Mesangial cell (primary cell): Measurements from ENCODE around the gene MAGOHB. TPM values are rescaled to one million over a fixed set of nuclear protein-coding genes. Genes with fewer than 3 reads are reported as not detected.

Experiments
- total RNA-seq: library from RNA; depleted of rRNA; stranded (reverse); fragments of >200 nt; gene quantifications from 2 replicates; pipeline ENCODE4 v1.2.3, GENCODE V29; 2015

The MAGOHB gene
- total RNA-seq: 9.4 and 19.7 TPM in 2 replicates

DNA sequence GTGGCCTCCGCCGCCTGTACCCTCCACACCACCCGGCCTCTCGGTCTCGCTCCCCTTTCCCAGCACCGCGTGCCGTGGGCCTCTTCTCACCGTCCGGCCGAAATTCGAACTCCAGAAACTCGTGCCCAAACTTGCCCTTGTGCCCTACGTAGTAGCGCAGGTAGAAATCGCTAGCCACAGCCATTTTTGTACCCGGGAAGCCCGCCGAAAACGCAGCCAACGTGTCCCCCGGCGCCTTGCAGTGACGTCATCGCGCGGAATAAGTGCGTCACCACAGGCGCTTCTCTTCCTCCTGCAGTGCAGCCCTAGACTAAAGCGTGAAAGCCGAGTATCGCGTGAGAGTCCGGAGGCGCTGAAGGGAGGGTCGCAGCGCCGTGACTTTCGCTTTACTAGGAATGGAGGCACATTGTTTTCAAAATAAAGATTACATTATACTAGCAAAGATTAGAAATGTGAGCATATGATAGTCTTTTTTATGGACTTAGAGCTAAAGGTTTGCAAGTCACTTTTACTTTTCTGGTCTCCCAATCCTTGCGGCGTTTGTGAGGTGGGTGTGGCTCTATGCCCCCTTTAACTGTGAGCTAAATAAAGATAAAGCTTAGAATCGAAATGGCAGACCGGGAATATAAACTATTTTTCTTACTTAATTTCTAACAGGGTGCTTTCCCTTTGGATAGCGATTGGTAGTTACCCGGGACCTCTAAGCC is at the start of gene MAGOHB:
Gene MAGOHB (minus strand): TSS at position 261 of the 707 bp plus-strand sequence. CDS start 77 bp downstream, at position 184.

Other genes starting within 250 kb of the MAGOHB start
- 0.16 TPM in 1 of 2 replicates, not detected in the other for gene KLRK1, start 223.6 kb downstream of the MAGOHB start, total RNA-seq
- 0.16 TPM in 1 of 2 replicates, not detected in the other for gene KLRC4, start 203.9 kb downstream of the MAGOHB start, total RNA-seq
- gene KLRC3, start 193.0 kb downstream of the MAGOHB start, total RNA-seq: 0.13 TPM in 1 of 2 replicates, not detected in the other
- gene KLRC2, start 177.6 kb downstream of the MAGOHB start, total RNA-seq: not detected in 2 replicates
- not detected in 2 replicates for gene KLRC1, start 160.2 kb downstream of the MAGOHB start, total RNA-seq
- gene EIF2S3B, start 107.7 kb downstream of the MAGOHB start, total RNA-seq: 0.38 and 5.4 TPM in 2 replicates
- 0.25 and 1.3 TPM in 2 replicates for gene STYK1, start 60.4 kb upstream of the MAGOHB start, total RNA-seq
- 157 and 215 TPM in 2 replicates for gene YBX3, start 109.7 kb upstream of the MAGOHB start, total RNA-seq
- gene TAS2R7, start 189.0 kb upstream of the MAGOHB start, total RNA-seq: not detected in 2 replicates
- gene TAS2R8, start 193.7 kb upstream of the MAGOHB start, total RNA-seq: not detected in 2 replicates
- gene TAS2R9, start 196.6 kb upstream of the MAGOHB start, total RNA-seq: not detected in 2 replicates
- 0.13 TPM in 1 of 2 replicates, not detected in the other for gene TAS2R10, start 212.7 kb upstream of the MAGOHB start, total RNA-seq
- gene PRR4, start 235.9 kb upstream of the MAGOHB start, total RNA-seq: 0.76 TPM in 1 of 2 replicates, not detected in the other